Caco-2 (cell line): ENCODE results near the gene PPP1R13L. TPM values are rescaled to one million over a fixed set of nuclear protein-coding genes. Genes with fewer than 3 reads are reported as not detected.

Experiments used
- BruUV-seq: library from RNA; stranded (reverse); fragments of 400-500 nt; replicated peaks from 2 replicates; lab custom pipeline; 2021; lab: Mats Ljungman, UMichigan
- CTCF ChIA-PET: fragments of 300-600 bp; sonication (Branson Sonifier 250); formaldehyde crosslinking; loops from one replicate; lab custom pipeline; 2022; ENCODE audit warnings: antibody characterized with exemption; lab: Charles Lee
- POLR2A ChIA-PET: fragments of 300-600 bp; sonication (Branson Sonifier 250); formaldehyde crosslinking; loops from one replicate; lab custom pipeline; 2022; ENCODE audit warnings: antibody characterized with exemption; lab: Charles Lee
- DNase-seq, 2 experiments: peaks; one replicate each; pipeline versions ENCODE4 v3.0.0 to v3.0.0-alpha.2; 2020 to 2022
- H3K27me3 ChIP-seq: replicated peaks from 2 replicates; pipeline ENCODE4 v1.6.0; 2011; ENCODE audit warnings: low read length; ENCODE audit not compliant: control insufficient read depth, insufficient read depth
- H3K36me3 ChIP-seq: 2 replicates; pipeline ENCODE4 v1.5.1; 2011; ENCODE audit warnings: low read length; ENCODE audit not compliant: control insufficient read depth, insufficient read depth
- H3K4me1 ChIP-seq: fragments of 250-450 bp; sonication (Bioruptor Pico); 2 replicates; pipeline ENCODE4 v1.5.1; 2020; ENCODE audit warnings: mild to moderate bottlenecking
- H3K4me3 ChIP-seq: 2 replicates; pipeline ENCODE4 v1.5.1; 2011; ENCODE audit warnings: low read depth, mild to moderate bottlenecking, control low read depth, low read length
- H3K9me3 ChIP-seq: fragments of 250-450 bp; sonication (Bioruptor Pico); 2 replicates; pipeline ENCODE4 v1.5.1; 2020; ENCODE audit warnings: mild to moderate bottlenecking, moderate library complexity
- H3K27ac Mint-ChIP-seq: one replicate; pipeline ENCODE4 v1.8.0; 2022; ENCODE audit warnings: mixed read lengths; ENCODE audit not compliant: unreplicated experiment
- H3K27me3 Mint-ChIP-seq: one replicate; pipeline ENCODE4 v1.8.0; 2022; ENCODE audit warnings: mixed read lengths; ENCODE audit not compliant: insufficient read depth, unreplicated experiment
- H3K36me3 Mint-ChIP-seq: one replicate; pipeline ENCODE4 v1.8.0; 2022; ENCODE audit warnings: mild to moderate bottlenecking, mixed read lengths; ENCODE audit not compliant: insufficient read depth, unreplicated experiment
- H3K4me1 Mint-ChIP-seq: one replicate; pipeline ENCODE4 v1.8.0; 2022; ENCODE audit warnings: low read depth, mixed read lengths; ENCODE audit not compliant: unreplicated experiment
- H3K4me3 Mint-ChIP-seq: one replicate; pipeline ENCODE4 v1.8.0; 2022; ENCODE audit warnings: mild to moderate bottlenecking, moderate library complexity, mixed read lengths; ENCODE audit not compliant: unreplicated experiment
- H3K9me3 Mint-ChIP-seq: one replicate; pipeline ENCODE4 v1.8.0; 2022; ENCODE audit warnings: mixed read lengths; ENCODE audit not compliant: unreplicated experiment
- intact Hi-C: fragments of 100-400 bp; cut with micrococcal nuclease; formaldehyde crosslinking; loops from one replicate; pipeline ENCODE4 v1.10.0; 2022; ENCODE audit not compliant: unreplicated experiment
- total RNA-seq: library from RNA; stranded (reverse); gene quantifications from 2 replicates; pipeline ENCODE4 v1.2.3, GENCODE V29; 2022
- TF ChIP-seq, protein P1 (sequence below), 2 experiments: fragments of 200-600 bp in 1 of 2; IDR thresholded peaks; 1 replicate in 1 of 2; 2 replicates in 1 of 2; pipeline versions ENCODE4 v1.5.1 to v1.8.0; 2011 to 2022; ENCODE audit warnings: antibody characterized with exemption in 1 of 2, control low read depth in 1 of 2, inconsistent platforms in 1 of 2, low read depth in 1 of 2, low read length in 1 of 2, mild to moderate bottlenecking in 1 of 2, moderate library complexity in 1 of 2; ENCODE audit not compliant: insufficient read depth in 1 of 2, severe bottlenecking in 1 of 2, unreplicated experiment in 1 of 2

Gene PPP1R13L
- total RNA-seq, 1 experiment from 2014 or later = 65.8 TPM

DNA sequence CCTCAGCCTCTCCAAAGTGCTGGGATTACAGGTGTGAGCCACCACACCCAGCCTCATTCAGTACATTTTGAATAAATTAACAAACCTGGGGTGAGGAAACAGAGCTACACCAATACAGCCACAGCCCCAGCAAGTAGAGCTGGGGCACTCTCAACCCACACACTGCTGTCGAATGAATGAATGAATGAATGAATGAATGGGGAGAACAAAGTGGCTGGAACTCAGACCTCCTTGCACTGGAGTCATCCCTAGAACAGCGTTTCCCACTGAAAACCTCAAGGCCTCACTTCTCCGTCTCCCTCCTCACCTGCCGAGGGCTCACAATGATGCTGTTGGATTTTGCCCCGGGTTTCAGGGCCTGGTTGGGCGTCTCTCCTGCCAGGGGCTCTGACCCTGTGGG is 16.0 kb upstream of the PPP1R13L start:
- BruUV-seq = no TSS peak

DNA sequence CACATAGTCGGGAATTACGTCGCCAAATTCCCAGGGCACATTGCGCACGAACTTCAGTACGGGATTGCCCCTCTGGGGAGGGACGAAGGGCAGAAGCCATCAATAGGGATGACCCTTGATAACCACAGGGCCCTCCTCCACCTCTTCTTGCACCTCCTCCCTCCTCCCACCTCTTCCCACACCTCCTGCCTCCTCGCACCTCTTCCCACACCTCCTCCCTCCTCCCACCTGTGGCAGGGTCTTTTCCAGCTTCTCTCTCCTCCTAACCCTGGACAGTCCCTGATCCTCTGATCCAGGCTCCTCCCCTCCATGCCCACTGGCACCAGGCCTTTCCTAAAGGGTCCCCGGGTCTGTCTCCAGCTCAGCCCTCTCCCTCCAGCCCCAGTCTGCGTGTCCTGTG is 15.5 kb upstream of the PPP1R13L start:
- H3K27me3 ChIP-seq = no peaks in the 10 kb centered on the region
- BruUV-seq = no TSS peak
- peaks cover 20% of the 10 kb centered on the region for H3K4me1 Mint-ChIP-seq
- no peak overlapping the region for H3K4me3 Mint-ChIP-seq
- H3K27me3 Mint-ChIP-seq = no peaks in the 10 kb centered on the region
- TF ChIP-seq, protein P1, sequence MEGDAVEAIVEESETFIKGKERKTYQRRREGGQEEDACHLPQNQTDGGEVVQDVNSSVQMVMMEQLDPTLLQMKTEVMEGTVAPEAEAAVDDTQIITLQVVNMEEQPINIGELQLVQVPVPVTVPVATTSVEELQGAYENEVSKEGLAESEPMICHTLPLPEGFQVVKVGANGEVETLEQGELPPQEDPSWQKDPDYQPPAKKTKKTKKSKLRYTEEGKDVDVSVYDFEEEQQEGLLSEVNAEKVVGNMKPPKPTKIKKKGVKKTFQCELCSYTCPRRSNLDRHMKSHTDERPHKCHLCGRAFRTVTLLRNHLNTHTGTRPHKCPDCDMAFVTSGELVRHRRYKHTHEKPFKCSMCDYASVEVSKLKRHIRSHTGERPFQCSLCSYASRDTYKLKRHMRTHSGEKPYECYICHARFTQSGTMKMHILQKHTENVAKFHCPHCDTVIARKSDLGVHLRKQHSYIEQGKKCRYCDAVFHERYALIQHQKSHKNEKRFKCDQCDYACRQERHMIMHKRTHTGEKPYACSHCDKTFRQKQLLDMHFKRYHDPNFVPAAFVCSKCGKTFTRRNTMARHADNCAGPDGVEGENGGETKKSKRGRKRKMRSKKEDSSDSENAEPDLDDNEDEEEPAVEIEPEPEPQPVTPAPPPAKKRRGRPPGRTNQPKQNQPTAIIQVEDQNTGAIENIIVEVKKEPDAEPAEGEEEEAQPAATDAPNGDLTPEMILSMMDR (IDR thresholded peaks at IDR 0.05; ENCODE audit: insufficient read depth in 1 of 2, low read depth in 1 of 2, low read length in 1 of 2, severe bottlenecking in 1 of 2, unreplicated experiment in 1 of 2) = no peak
- intact Hi-C loops = loop anchor here (5.0 kb wide), 1 partner anchor 43 kb away; no protein-coding TSS in a partner anchor
- peaks cover 2% of the 10 kb centered on the region for H3K36me3 ChIP-seq
- peaks cover 50% of the 10 kb centered on the region for H3K36me3 Mint-ChIP-seq
- peaks cover 11% of the 10 kb centered on the region for H3K4me1 ChIP-seq
- no peak for DNase-seq
- H3K4me3 ChIP-seq = no peak overlapping the region
- H3K27ac Mint-ChIP-seq = peak overlapping the region; percentile 45
- H3K9me3 Mint-ChIP-seq = no peaks in the 10 kb centered on the region
- ChIA-PET CTCF (interaction anchor here (0.6 kb wide), 1 partner anchor 11 kb away, joined by 5 read pairs; no protein-coding TSS in a partner anchor), POLR2A (no interaction called here)
- H3K9me3 ChIP-seq = no peaks in the 10 kb centered on the region

More for the DNA sequence above, 16.0 kb upstream of the PPP1R13L start:
- Mint-ChIP-seq H3K36me3 (peaks cover 45% of the 10 kb centered on the region), H3K4me3 (no peak overlapping the region), H3K9me3 (no peaks in the 10 kb centered on the region), H3K27me3 (no peaks in the 10 kb centered on the region), H3K27ac (peak overlapping the region; percentile 45), H3K4me1 (peaks cover 20% of the 10 kb centered on the region)
- intact Hi-C loops = loop anchor here (5.0 kb wide), 1 partner anchor 44 kb away; no protein-coding TSS in a partner anchor
- Histone ChIP-seq H3K4me3 (no peak overlapping the region), H3K36me3 (peaks cover 2% of the 10 kb centered on the region), H3K27me3 (no peaks in the 10 kb centered on the region), H3K4me1 (peaks cover 15% of the 10 kb centered on the region), H3K9me3 (no peaks in the 10 kb centered on the region)
- TF ChIP-seq, protein P1 (IDR thresholded peaks at IDR 0.05; ENCODE audit: insufficient read depth in 1 of 2, low read depth in 1 of 2, low read length in 1 of 2, severe bottlenecking in 1 of 2, unreplicated experiment in 1 of 2) = no peak
- DNase-seq = no peak
- ChIA-PET POLR2A (no interaction called here), CTCF (interaction anchor here (0.6 kb wide), 1 partner anchor 11 kb away, joined by 5 read pairs; no protein-coding TSS in a partner anchor)

DNA sequence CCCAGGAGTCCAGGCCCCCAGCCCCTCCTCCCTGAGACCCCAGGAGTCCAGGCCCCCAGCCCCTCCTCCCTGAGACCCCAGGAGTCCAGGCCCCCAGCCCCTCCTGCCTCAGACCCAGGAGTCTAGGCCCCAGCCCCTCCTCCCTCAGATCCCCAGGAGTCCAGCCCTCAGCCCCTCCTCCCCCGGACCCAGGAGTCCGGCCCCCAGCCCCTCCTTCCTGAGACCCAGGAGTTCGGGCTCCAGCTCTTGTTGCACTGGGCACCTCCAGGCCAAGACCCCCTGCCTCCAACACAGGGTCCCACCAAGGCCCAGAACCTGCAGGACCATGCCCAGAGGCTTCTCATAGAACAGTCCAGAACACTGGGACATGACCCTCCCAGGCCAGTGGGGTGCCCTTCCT is 15.0 kb upstream of the PPP1R13L start:
- H3K9me3 ChIP-seq = no peaks in the 10 kb centered on the region
- Mint-ChIP-seq H3K27ac (no peak overlapping the region), H3K36me3 (peaks cover 52% of the 10 kb centered on the region), H3K4me1 (peaks cover 20% of the 10 kb centered on the region), H3K9me3 (no peaks in the 10 kb centered on the region), H3K4me3 (no peak overlapping the region), H3K27me3 (no peaks in the 10 kb centered on the region)
- no peak overlapping the region for H3K4me3 ChIP-seq
- H3K4me1 ChIP-seq = peaks cover 8% of the 10 kb centered on the region; the same call in 1 of the 2 replicates
- POLR2A ChIA-PET = no interaction called here
- intact Hi-C loops = loop anchor here (5.0 kb wide), 1 partner anchor 43 kb away; no protein-coding TSS in a partner anchor
- no peaks in the 10 kb centered on the region for H3K27me3 ChIP-seq
- DNase-seq = no peak
- CTCF ChIA-PET = no interaction called here
- TF ChIP-seq, protein P1 (IDR thresholded peaks at IDR 0.05; ENCODE audit: insufficient read depth in 1 of 2, low read depth in 1 of 2, low read length in 1 of 2, severe bottlenecking in 1 of 2, unreplicated experiment in 1 of 2) = no peak
- peaks cover 2% of the 10 kb centered on the region for H3K36me3 ChIP-seq
- BruUV-seq = no TSS peak
